Endothelial cell of umbilical vein (primary cell): Measurements from ENCODE around the gene MSANTD3.

Source experiments
- EZH2 ChIP-seq: IDR thresholded peaks from 2 replicates; pipeline ENCODE4 v1.6.1; 2012; ENCODE audit warnings: borderline replicate concordance, low read depth, mild to moderate bottlenecking, moderate library complexity, low read length, inconsistent platforms; ENCODE audit not compliant: severe bottlenecking
- FOS ChIP-seq: IDR thresholded peaks from 2 replicates; pipeline ENCODE4 v1.6.1; 2011; ENCODE audit warnings: mild to moderate bottlenecking, low read length, moderate library complexity, borderline replicate concordance; ENCODE audit not compliant: insufficient read depth
- GATA2 ChIP-seq: IDR thresholded peaks from 2 replicates; pipeline ENCODE4 v1.7.0; 2011; ENCODE audit warnings: low read depth, mild to moderate bottlenecking, moderate library complexity, mixed read lengths, low read length; ENCODE audit not compliant: insufficient read length, insufficient read depth
- JUN ChIP-seq: IDR thresholded peaks from 2 replicates; pipeline ENCODE4 v1.6.1; 2011; ENCODE audit warnings: borderline replicate concordance, low read depth; ENCODE audit not compliant: insufficient read length, insufficient read depth
- MYC ChIP-seq: IDR thresholded peaks from one replicate; pipeline ENCODE4 v1.6.1; 2011; ENCODE audit warnings: mild to moderate bottlenecking, low read depth, low read length
- POLR2A ChIP-seq: IDR thresholded peaks from 2 replicates; pipeline ENCODE4 v1.6.1; 2012; ENCODE audit warnings: low read depth, mild to moderate bottlenecking, control low read depth, low read length
- POLR2AphosphoS5 ChIP-seq: IDR thresholded peaks from 2 replicates; pipeline ENCODE4 v1.6.1; 2012; ENCODE audit warnings: low read depth, mild to moderate bottlenecking, control low read depth, low read length, moderate library complexity; ENCODE audit not compliant: insufficient read depth
- TF ChIP-seq, protein P1 (sequence below), 2 donors: IDR thresholded peaks; 1 replicate in 1 of 2; 2 replicates in 1 of 2; pipeline ENCODE4 v1.5.1; 2011; ENCODE audit warnings: low read length in 2 of 2, mild to moderate bottlenecking in 2 of 2, moderate library complexity in 2 of 2, control low read depth in 1 of 2, inconsistent platforms in 1 of 2, low read depth in 1 of 2; ENCODE audit not compliant: insufficient read depth in 1 of 2; ENCODE audit errors: extremely low read depth in 1 of 2
- TF ChIP-seq, protein P2 (sequence below): IDR thresholded peaks from 2 replicates; pipeline ENCODE4 v1.6.1; 2011; ENCODE audit not compliant: insufficient read depth, insufficient read length

DNA sequence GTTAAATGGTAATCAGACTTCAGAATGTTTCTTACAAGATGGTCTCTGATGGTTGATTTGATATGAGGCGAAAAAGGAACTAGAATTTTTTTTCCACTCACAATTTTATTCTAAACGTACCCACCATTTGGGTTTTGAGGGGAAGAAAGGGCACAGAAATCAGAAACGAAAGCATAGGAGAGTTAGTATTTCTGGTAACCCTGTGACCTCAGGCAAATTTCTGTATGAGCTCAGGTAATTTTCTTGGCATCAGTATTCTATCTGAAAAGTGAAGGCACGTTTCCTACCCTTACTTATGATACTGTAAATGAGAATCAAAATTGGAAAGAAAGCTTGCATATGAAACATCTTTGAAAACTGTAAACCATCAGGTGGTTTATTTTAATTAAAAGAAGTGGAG is 72.5 kb downstream of the MSANTD3 start:
- TF ChIP-seq EZH2 (no peak), POLR2A (no peak), POLR2AphosphoS5 (no peak), GATA2 (no peak), JUN (no peak), FOS (no peak), MYC (no peak)
- TF ChIP-seq, protein P1, sequence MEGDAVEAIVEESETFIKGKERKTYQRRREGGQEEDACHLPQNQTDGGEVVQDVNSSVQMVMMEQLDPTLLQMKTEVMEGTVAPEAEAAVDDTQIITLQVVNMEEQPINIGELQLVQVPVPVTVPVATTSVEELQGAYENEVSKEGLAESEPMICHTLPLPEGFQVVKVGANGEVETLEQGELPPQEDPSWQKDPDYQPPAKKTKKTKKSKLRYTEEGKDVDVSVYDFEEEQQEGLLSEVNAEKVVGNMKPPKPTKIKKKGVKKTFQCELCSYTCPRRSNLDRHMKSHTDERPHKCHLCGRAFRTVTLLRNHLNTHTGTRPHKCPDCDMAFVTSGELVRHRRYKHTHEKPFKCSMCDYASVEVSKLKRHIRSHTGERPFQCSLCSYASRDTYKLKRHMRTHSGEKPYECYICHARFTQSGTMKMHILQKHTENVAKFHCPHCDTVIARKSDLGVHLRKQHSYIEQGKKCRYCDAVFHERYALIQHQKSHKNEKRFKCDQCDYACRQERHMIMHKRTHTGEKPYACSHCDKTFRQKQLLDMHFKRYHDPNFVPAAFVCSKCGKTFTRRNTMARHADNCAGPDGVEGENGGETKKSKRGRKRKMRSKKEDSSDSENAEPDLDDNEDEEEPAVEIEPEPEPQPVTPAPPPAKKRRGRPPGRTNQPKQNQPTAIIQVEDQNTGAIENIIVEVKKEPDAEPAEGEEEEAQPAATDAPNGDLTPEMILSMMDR (IDR thresholded peaks at IDR 0.05; ENCODE audit: extremely low read depth in 1 of 2, insufficient read depth in 1 of 2, low read depth in 1 of 2, low read length in 2 of 2) = no peak
- TF ChIP-seq, protein P2, sequence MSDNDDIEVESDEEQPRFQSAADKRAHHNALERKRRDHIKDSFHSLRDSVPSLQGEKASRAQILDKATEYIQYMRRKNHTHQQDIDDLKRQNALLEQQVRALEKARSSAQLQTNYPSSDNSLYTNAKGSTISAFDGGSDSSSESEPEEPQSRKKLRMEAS = no peak
